HG02610 (cell line): ENCODE data around the gene TAF6.

ENCODE experiments used
- ATAC-seq: cut with Tn5 transposase; IDR thresholded peaks from one replicate; pipeline ENCODE4 v1.9.1; 2021; ENCODE audit warnings: mild to moderate bottlenecking, moderate library complexity; ENCODE audit not compliant: unreplicated experiment

The TAF6 gene

DNA sequence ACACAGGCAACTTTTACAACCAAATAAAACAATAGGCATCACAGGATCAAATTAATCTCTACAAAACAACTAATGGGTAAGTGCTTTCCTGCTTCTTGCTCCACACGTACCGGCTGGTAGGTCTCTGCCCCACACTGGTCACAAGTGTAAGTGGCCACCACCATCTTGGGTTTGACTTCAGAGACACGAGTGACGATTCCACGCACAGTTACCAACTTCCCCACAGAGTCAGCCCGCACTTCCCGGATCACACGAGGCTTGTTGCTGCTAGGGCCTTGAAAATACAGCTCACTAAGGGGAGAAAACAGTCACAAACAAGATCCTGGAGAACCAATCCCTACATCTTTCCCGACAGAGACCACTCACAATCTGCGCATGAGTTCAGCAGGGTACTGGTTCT is 20.2 kb downstream of the TAF6 start:
- ATAC-seq: no peak

GRCh38 chr7:100095704-100096103 is 23.5 kb downstream of the TAF6 start:
- ATAC-seq: no peak

DNA sequence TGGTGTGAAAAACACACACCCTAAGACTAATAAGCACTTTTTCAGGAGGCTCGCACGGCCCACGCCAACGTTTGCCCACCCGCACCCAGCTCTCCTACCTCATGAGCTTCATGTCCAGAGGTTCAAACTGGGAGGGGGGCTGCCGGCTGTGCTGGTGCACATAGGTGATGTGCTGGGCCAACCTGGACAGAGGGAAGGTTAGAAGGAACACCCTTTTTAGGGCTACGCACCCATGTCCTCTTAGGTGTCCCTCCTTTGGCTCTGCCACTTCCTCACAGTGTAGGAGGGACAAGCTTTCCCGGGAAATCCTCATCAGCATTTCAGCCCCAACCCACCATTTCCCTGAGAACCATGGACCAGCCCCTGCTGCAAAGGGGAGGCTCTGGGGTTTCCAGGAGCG is 23.9 kb downstream of the TAF6 start:
- no peak for ATAC-seq

GRCh38 chr7:100093925-100094486 is 25.2 kb downstream of the TAF6 start:
- ATAC-seq: no peak

GRCh38 chr7:100093498-100093897 is 25.7 kb downstream of the TAF6 start:
- no peak for ATAC-seq

DNA sequence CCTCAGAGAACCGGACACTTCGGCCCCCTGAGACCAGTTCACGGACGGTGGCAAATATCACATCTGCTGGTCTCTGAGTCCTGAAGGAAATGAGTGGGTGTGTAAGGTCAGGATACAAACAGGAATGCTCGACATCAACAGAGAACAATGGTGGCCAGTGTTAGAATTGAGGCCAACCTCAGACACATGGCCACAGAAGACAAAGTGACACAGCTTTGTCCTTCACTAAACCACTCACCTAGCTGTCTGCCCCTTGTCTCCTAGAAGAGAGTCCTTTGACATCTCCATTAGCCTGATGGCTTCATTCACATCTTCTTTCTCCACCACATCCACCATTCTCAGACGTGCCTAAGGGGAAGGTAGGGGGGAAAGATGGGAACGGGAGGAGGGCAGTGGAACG is 26.1 kb downstream of the TAF6 start:
- no peak for ATAC-seq

- ATAC-seq: no peak
Observed at GRCh38 chr7:100091411-100092181, 27.6 kb downstream of the TAF6 start.

GRCh38 chr7:100090527-100091410 is 28.4 kb downstream of the TAF6 start:
- no peak for ATAC-seq

DNA sequence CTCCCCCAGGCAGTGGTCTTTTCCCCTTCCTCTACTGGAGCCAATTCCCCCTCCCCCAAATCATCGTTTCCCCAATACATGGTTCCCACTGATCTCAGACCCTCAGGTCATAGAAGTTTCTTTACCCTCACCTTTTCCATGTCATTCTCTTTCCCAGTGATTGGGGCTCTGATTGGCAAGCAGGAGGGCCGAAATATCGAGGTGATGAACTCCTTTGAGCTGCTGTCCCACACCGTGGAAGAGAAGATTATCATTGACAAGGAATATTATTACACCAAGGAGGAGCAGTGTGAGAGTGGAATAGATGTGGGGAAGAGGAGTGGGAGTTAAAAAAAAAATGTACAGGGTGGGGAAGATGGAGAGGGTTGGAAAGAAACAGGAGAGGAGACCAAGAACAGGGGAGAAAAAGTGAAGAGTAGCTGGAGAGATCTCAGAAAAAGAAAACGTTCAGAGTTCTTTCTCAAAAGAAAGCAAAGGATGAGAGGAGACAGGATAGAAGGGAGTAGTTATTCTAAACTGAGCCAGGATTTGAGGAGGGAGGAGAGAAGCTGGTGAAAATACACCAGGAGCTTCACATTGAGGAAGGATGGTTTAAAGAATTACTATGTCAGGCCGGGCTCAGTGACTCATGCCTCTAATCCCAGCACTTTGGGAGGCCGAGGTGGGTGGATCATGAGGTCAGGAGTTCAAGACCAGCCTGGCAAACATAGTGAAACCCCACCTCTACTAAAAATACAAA is 29.5 kb downstream of the TAF6 start:
- ATAC-seq: no peak

DNA sequence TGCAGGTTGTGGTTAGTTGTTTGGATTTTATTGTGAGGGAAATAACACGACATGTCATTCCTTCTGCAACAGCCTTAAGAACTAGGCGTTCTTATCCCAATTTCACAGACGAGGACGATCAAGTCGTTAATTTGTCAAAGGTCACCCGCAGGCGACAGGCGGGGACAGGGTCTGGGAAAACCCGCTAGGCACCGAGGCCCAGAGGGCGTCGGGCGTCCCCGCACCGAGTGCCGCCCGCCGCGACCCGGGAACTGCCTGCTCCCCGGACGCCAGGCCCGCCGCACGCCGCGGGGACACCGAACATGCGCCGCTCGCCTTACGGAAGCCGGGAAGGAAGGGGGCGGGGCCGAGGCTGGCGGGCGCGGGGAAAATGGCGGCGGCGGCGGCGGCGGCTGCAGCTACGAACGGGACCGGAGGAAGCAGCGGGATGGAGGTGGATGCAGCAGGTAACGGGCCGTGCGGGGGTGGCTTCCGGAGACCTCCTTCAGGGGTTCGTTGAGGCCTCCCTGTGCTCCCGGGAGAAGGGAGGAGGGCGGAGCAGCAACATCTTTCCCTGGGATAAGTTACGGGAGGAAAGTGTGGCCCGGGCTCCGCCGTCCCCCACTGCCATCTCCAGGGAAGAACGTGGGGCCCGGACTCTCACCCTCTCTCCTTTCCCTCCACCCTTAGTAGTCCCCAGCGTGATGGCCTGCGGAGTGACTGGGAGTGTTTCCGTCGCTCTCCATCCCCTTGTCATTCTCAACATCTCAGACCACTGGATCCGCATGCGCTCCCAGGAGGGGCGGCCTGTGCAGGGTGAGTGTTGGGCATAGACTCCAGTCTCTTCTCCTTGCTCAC is 30.3 kb downstream of the TAF6 start, which contains the start of gene COPS6:
TSS of gene COPS6 (plus strand) at position 349 of the 837 bp plus-strand sequence. CDS start at position 371, 22 bp downstream.
- no peak for ATAC-seq

- no peak for ATAC-seq
Observed at GRCh38 chr7:100088095-100088620, 31.0 kb downstream of the TAF6 start.

DNA sequence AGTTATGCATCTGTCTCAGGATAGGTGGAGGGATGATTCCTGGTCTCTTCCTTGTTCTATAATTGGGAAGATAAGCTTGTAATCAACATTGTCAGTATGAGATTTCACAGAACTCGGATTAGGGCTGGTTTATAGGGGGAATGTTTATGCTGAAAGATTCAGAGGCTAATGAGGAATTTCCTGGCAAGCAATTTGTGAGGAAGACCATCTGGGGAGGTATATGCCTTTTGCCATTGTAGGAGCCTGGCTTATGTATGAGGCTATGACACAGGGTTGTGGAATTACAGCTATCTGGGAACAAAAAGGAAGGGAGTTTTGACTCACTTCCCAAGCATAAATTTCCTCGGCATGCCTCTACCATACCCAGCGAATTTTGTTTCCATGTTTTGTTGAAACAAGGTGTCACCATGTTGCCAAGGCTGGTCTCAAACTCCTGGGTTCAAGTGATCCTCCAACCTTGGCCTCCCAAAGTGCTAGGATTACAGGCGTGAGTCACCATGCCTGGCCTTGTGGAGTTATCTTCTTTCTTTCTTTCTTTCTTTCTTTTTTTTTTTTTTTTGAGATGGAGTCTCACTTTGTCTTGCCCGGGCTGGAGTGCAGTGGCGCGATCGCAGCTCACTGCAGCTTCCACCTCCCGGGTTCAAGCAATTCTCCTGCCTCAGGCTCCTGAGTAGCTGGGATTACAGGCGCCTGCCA is 32.0 kb downstream of the TAF6 start:
- no peak for ATAC-seq

DNA sequence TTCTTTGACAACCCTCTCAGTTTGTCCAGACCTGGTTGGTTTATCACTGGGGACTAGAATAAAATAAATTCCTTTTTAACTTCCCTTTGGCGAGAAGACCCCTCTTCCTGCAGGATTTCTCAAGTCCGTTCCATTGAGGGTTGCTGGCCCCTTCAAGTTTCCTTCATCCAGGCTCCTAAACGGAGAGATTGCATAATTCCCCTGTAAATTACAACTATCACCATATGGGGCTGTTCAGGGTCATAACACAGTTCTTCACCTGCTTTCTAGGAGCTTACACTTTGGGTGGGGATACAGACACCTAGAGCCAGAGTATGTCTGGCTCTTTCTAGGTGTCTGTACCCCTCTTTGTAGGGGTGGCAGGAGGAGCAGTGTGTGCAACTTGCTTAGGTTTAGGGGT is 33.6 kb downstream of the TAF6 start:
- no peak for ATAC-seq

GRCh38 chr7:100082978-100083377 is 36.2 kb downstream of the TAF6 start:
- no peak for ATAC-seq

DNA sequence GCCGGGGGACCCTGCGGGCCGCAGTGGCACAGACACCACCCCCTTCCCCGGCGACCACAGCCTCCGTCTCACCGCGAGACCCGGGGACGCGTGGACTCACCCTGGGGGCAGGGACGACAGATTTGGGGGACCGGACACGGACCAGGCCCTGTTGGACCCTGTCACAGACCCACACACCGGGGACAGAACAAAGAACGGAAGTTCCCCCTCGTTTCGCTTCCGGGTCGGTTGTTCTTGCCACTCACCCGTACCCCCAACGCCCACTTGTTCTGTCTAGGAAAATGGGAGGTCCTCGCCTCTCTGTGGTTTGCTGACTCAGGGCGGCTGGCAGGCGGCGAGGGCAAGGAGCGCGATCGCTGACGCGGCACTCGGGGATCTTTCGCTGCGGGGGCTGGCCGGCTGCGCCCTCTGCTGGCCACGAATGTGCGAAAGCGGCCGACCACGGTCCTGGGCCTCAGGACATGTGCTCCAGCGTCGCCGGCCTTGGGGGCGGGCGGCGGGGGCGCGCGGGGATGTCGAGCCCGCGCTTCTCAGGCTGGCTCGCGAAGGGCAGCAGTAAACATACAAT is 37.5 kb downstream of the TAF6 start, which contains the start of gene ZNF3:
TSS of gene ZNF3 (minus strand) at position 189 of the 568 bp plus-strand sequence. CDS start 4,366 bp downstream, outside the sequence.
- peak; percentile 83 for ATAC-seq

DNA sequence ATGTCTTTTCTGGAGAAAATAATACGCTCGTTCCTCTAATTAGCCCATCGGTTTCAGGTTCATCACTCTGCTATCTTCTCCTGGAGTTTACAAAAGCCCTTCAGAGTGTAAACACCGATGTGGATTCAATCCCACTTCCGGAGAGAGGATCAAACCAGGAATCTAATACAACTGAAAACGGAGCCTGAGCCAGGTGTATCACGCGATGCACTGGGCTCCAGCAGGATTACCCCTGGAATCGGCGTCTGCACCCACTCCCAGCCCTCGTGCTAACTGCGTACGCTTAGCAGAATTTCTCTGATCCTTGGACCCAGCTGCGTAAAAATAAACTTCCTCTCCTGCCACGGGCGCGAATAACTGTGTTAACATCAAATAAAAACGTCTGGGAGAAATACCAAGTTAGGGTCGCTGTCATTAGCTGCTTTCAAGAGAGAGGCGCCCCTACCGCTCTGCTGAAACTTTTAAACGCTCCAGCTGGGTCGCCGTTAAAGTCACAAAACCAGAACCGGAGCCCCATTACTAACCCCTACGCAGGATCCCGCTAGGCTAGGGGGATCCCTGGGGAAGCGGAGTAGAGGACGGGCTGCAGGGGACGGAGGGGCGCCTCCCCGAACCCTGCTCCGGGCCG is 38.1 kb downstream of the TAF6 start:
- ATAC-seq: no peak

DNA sequence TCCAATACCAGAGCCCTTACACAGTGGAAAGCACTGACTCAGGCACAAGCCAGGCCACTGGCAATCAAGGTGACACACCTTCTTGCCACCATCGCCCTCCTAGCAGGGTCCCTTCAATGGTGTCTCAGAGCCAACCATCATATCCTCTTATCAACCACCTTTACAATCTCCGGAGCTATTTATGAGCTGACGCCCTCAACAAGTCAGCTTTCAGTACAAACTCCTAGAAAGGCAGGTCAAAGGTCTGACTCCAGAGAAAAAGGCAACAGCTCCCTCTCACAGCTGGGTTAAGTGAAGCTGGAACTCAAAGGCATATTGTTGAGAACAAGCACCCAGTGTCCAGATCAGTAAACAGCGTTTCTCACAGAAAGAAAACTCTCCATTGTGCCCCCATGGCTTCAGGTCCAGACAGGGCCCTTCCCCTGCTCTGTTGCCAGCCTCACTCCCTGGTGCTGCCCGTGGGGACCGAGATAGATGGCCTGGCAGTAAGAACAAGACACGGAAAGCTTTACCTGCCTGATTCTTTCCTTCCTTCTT is 40.1 kb downstream of the TAF6 start:
- ATAC-seq: no peak

DNA sequence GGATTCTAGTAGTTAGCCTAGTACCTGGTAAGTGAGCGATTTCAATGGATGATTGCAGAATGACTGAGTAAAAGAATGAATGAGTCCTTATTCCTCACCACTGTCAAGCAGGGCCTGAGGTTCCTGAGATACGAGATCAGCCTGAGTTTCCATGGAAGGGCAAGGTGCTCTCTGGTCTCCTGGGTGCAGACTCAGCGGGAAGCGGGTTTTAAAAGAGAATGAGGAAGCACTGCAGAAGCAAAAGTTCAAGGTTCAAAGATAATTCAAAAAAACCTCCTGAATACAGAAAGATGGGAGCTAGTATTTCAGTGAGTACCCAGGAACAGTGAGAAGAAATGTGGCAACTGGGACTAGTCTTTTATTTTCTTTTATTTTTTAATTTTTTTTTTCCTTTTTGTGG is 42.0 kb downstream of the TAF6 start:
- ATAC-seq: no peak
